Astrocyte (in vitro differentiated cells and primary cell): Measurements from ENCODE around the gene GADL1.

ENCODE experiments used
- EZH2 ChIP-seq: IDR thresholded peaks from 2 replicates; pipeline ENCODE4 v1.6.1; 2012; ENCODE audit warnings: mild to moderate bottlenecking, low read length, inconsistent platforms; ENCODE audit not compliant: insufficient read depth
- TF ChIP-seq, protein P1 (sequence below): IDR thresholded peaks from 2 replicates; pipeline ENCODE4 v1.5.1; 2011; ENCODE audit warnings: low read depth, mild to moderate bottlenecking, inconsistent platforms, low read length, moderate library complexity; ENCODE audit not compliant: insufficient read depth

DNA sequence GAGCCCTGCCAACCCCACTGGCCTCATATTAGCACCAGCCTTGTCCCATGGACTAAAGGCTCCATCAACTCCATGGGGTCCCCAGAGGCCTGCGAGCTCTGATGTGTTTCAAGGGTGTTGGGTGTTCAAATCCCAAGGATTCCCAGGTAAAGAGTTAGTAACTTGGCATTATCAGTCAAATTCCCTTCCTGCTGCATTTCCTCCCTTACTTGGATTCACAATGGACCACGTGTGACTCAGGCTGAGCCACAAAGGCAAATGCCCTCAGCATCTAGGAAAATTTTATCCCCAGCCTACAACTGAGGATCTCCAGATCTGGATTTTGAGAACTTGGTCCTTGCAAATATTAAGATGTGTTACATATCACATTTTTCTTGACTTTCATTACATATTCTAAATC is 58.8 kb downstream of the GADL1 start:
- TF ChIP-seq, protein P1, sequence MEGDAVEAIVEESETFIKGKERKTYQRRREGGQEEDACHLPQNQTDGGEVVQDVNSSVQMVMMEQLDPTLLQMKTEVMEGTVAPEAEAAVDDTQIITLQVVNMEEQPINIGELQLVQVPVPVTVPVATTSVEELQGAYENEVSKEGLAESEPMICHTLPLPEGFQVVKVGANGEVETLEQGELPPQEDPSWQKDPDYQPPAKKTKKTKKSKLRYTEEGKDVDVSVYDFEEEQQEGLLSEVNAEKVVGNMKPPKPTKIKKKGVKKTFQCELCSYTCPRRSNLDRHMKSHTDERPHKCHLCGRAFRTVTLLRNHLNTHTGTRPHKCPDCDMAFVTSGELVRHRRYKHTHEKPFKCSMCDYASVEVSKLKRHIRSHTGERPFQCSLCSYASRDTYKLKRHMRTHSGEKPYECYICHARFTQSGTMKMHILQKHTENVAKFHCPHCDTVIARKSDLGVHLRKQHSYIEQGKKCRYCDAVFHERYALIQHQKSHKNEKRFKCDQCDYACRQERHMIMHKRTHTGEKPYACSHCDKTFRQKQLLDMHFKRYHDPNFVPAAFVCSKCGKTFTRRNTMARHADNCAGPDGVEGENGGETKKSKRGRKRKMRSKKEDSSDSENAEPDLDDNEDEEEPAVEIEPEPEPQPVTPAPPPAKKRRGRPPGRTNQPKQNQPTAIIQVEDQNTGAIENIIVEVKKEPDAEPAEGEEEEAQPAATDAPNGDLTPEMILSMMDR: no peak
- no peak for TF ChIP-seq EZH2
